ENCODE data around the gene DDX47.

Gene DDX47

DNA sequence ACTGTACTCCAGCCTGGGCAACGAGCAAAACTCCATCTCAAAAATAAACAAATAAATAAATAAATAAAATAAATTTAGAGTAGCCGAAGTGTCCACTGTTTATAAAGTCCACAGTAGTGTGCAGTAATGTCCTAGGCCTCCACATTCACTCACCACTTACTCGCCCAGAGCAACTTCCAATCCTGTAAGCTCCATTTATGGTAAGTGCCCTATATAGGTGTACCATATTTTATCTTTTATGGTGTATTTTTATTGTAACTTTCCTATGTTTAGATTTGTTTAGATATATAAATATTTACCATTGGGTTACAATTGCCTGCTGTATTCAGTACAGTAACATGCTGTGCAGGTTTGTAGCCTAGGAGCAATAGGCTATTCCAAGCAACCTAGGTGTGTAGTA is 40.3 kb downstream of the DDX47 start:
- Histone ChIP-seq H3K9me2 (ENCODE audit: low read depth, low read length) (no peaks in the 10 kb centered on the region), H3K27ac (ENCODE audit: low read depth, low read length, poor library complexity, severe bottlenecking) (no peak overlapping the region), H3K4me3 (ENCODE audit: low read depth, low read length, poor library complexity, severe bottlenecking) (no peak overlapping the region), H3K9ac (ENCODE audit: low read length) (no peak overlapping the region), H3K79me2 (ENCODE audit: insufficient read depth, low read length) (no peaks in the 10 kb centered on the region), H3K36me3 (ENCODE audit: insufficient read depth, low read length) (no peaks in the 10 kb centered on the region), H2AFZ (ENCODE audit: low read length) (no peak overlapping the region), H4K20me1 (ENCODE audit: insufficient read depth, low read length) (no peaks in the 10 kb centered on the region), H3K4me1 (ENCODE audit: insufficient read depth, low read length, severe bottlenecking) (no peaks in the 10 kb centered on the region), H3K9me3 (ENCODE audit: low read length) (no peaks in the 10 kb centered on the region), H3K4me2 (ENCODE audit: low read length) (no peak overlapping the region), H3K27me3 (ENCODE audit: insufficient read depth, low read length) (no peaks in the 10 kb centered on the region), H3F3A (ENCODE audit: insufficient read depth, low read length) (no peaks in the 10 kb centered on the region)
- no peak for TF ChIP-seq EZH2 (IDR thresholded peaks at IDR 0.05; ENCODE audit: borderline replicate concordance, low read length)
- TF ChIP-seq, protein P1, sequence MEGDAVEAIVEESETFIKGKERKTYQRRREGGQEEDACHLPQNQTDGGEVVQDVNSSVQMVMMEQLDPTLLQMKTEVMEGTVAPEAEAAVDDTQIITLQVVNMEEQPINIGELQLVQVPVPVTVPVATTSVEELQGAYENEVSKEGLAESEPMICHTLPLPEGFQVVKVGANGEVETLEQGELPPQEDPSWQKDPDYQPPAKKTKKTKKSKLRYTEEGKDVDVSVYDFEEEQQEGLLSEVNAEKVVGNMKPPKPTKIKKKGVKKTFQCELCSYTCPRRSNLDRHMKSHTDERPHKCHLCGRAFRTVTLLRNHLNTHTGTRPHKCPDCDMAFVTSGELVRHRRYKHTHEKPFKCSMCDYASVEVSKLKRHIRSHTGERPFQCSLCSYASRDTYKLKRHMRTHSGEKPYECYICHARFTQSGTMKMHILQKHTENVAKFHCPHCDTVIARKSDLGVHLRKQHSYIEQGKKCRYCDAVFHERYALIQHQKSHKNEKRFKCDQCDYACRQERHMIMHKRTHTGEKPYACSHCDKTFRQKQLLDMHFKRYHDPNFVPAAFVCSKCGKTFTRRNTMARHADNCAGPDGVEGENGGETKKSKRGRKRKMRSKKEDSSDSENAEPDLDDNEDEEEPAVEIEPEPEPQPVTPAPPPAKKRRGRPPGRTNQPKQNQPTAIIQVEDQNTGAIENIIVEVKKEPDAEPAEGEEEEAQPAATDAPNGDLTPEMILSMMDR (IDR thresholded peaks at IDR 0.05; ENCODE audit: low read length): no peak

GRCh38 chr12:12859690-12860089 is 46.5 kb downstream of the DDX47 start:
- Histone ChIP-seq H3K36me3 (ENCODE audit: insufficient read depth, low read length) (no peaks in the 10 kb centered on the region), H3K9me2 (ENCODE audit: low read depth, low read length) (no peaks in the 10 kb centered on the region), H3K4me1 (ENCODE audit: insufficient read depth, low read length, severe bottlenecking) (no peaks in the 10 kb centered on the region), H3K4me2 (ENCODE audit: low read length) (no peak overlapping the region), H3K9me3 (ENCODE audit: low read length) (no peaks in the 10 kb centered on the region), H3K9ac (ENCODE audit: low read length) (no peak overlapping the region), H3K27ac (ENCODE audit: low read depth, low read length, poor library complexity, severe bottlenecking) (no peak overlapping the region), H2AFZ (ENCODE audit: low read length) (no peak overlapping the region), H3K4me3 (ENCODE audit: low read depth, low read length, poor library complexity, severe bottlenecking) (no peak overlapping the region), H3K27me3 (ENCODE audit: insufficient read depth, low read length) (no peaks in the 10 kb centered on the region), H3K79me2 (ENCODE audit: insufficient read depth, low read length) (no peaks in the 10 kb centered on the region), H4K20me1 (ENCODE audit: insufficient read depth, low read length) (no peaks in the 10 kb centered on the region), H3F3A (ENCODE audit: insufficient read depth, low read length) (no peaks in the 10 kb centered on the region)
- TF ChIP-seq, protein P1 (IDR thresholded peaks at IDR 0.05; ENCODE audit: low read length): no peak
- no peak for TF ChIP-seq EZH2 (IDR thresholded peaks at IDR 0.05; ENCODE audit: borderline replicate concordance, low read length)

DNA sequence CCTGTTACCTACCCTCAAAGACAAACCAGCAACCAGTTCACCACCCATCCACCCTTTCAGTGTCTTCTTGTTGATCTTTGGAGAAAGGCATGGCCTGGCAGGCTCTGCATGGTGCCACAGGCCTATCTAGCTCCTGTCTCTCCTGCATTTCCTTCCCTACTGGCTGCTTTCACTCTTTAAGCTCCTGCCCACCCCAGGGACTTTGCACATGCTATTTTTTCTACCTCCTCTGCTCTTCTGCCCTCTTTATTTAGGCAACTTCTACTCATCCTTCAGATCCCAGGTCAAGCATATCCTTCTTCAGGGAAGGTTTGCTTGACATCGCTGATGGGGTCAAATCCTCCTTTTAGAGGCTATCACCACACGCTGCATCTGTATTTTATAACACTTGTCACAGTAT is 51.1 kb downstream of the DDX47 start:
- Histone ChIP-seq H4K20me1 (ENCODE audit: insufficient read depth, low read length) (no peaks in the 10 kb centered on the region), H3K9ac (ENCODE audit: low read length) (no peak overlapping the region), H3K36me3 (ENCODE audit: insufficient read depth, low read length) (no peaks in the 10 kb centered on the region), H3K4me1 (ENCODE audit: insufficient read depth, low read length, severe bottlenecking) (no peaks in the 10 kb centered on the region), H3K4me2 (ENCODE audit: low read length) (no peak overlapping the region), H3K9me3 (ENCODE audit: low read length) (no peaks in the 10 kb centered on the region), H3K9me2 (ENCODE audit: low read depth, low read length) (no peaks in the 10 kb centered on the region), H3K79me2 (ENCODE audit: insufficient read depth, low read length) (no peaks in the 10 kb centered on the region), H3K27ac (ENCODE audit: low read depth, low read length, poor library complexity, severe bottlenecking) (no peak overlapping the region), H2AFZ (ENCODE audit: low read length) (no peak overlapping the region), H3F3A (ENCODE audit: insufficient read depth, low read length) (no peaks in the 10 kb centered on the region), H3K4me3 (ENCODE audit: low read depth, low read length, poor library complexity, severe bottlenecking) (no peak overlapping the region), H3K27me3 (ENCODE audit: insufficient read depth, low read length) (no peaks in the 10 kb centered on the region)
- TF ChIP-seq EZH2 (IDR thresholded peaks at IDR 0.05; ENCODE audit: borderline replicate concordance, low read length): no peak
- TF ChIP-seq, protein P1 (IDR thresholded peaks at IDR 0.05; ENCODE audit: low read length): no peak

Measured in OCI-LY1 (cell line).